Omental fat pad (tissue), 4 donors: ENCODE data around the gene SYF2. TPM values are rescaled to one million over a fixed set of nuclear protein-coding genes. Genes with fewer than 3 reads are reported as not detected.
"Not testable (repeated sequence)": the region's sequence is repeated elsewhere in the genome, so short reads cannot be mapped to it uniquely, and the experiment has no call there.

Experiments used
- ATAC-seq: fragments of 150-250 bp; one replicate; pipeline ENCODE4 v1.9.1; 2016; ENCODE audit warnings: mild to moderate bottlenecking, moderate library complexity; ENCODE audit not compliant: low FRiP score
- DNase-seq: peaks from one replicate; pipeline ENCODE4 v3.0.0-alpha.2; 2019; ENCODE audit warnings: low spot score
- CTCF ChIP-seq, 3 donors: fragments of 450-650 bp; IDR thresholded peaks; one replicate each; pipeline ENCODE4 v1.5.1; 2016 to 2017; ENCODE audit warnings: antibody characterized with exemption in 3 of 3, mild to moderate bottlenecking in 3 of 3, moderate library complexity in 2 of 3
- total RNA-seq, 4 donors: library from RNA; depleted of rRNA; stranded (reverse); fragments of >200 nt; gene quantifications; one replicate each; pipeline ENCODE4 v1.1.0, GENCODE V29; 2016

Gene SYF2
- total RNA-seq, 4 donors from 2014 or later, result 37.0 to 57.4 (median 47.4) TPM

GRCh38 chr1:25246600-25247023 is 14.3 kb upstream of the SYF2 start:
- DNase-seq (no peak), ATAC-seq (no peak)
- no peak for TF ChIP-seq CTCF (IDR thresholded peaks at IDR 0.05)

DNA sequence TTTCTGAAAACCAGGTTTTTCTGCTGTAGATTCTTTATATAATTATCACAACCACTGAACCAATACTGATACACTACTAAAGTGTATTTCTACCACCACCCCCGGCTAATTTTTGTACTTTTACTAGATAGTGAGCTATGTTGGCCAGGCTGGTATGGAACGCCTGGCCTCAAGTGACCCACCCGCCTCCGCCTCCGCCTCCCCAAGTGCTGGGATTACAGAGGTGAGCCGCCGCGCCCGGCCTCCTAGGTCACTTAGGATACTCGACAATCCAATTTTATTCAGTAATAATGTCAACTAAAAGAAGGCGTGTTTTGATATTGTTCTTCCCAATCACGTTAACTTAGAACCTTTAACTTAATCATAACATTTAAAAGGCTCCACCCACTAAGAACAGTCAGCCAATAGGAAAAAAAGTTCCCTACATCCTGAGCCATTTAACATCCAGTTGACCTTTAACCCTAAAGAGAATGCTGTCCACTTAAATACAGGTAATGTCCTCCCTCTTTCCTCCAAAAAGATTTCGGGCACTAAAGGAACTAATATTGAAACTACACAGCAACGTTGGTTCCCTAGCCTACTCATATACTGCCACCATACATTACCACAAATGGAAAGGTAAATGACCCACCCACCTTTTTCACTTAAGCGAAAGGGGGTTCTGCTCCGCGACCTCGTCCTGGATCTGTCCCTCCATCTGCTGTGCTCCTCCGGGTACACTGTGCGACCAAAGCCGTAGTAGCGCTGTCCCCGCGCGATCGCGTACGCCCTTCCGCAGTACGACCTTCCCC is 13.7 kb upstream of the SYF2 start:
- no peak for ATAC-seq
- TF ChIP-seq CTCF (IDR thresholded peaks at IDR 0.05), result no peak

GRCh38 chr1:25245393-25245792 is 13.1 kb upstream of the SYF2 start:
- TF ChIP-seq CTCF (IDR thresholded peaks at IDR 0.05), result no peak

More for the DNA sequence above, 13.7 kb upstream of the SYF2 start:
- DNase-seq, result no peak

DNA sequence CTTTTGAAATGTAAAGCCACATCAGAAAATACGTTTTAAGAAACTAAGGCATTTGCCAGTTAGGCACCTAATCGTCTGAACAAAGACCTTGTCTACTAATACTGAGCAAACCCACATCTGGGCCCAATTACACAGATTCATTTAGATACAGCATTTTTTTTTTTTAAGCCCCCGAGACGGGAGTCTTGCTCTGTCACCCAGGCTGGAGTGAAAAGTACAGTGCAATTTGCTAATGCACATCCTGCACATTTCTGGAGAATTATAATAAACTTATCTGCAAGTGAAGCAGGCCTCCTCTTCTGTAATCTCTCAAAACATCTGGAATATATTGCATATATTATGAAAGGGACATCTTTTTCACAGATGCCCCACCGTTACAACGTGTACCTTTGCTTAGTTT is 11.6 kb upstream of the SYF2 start:
- ATAC-seq (no peak), DNase-seq (no peak)
- TF ChIP-seq CTCF (IDR thresholded peaks at IDR 0.05), result no peak

More at GRCh38 chr1:25245393-25245792, 13.1 kb upstream of the SYF2 start:
- DNase-seq (no peak), ATAC-seq (no peak)

DNA sequence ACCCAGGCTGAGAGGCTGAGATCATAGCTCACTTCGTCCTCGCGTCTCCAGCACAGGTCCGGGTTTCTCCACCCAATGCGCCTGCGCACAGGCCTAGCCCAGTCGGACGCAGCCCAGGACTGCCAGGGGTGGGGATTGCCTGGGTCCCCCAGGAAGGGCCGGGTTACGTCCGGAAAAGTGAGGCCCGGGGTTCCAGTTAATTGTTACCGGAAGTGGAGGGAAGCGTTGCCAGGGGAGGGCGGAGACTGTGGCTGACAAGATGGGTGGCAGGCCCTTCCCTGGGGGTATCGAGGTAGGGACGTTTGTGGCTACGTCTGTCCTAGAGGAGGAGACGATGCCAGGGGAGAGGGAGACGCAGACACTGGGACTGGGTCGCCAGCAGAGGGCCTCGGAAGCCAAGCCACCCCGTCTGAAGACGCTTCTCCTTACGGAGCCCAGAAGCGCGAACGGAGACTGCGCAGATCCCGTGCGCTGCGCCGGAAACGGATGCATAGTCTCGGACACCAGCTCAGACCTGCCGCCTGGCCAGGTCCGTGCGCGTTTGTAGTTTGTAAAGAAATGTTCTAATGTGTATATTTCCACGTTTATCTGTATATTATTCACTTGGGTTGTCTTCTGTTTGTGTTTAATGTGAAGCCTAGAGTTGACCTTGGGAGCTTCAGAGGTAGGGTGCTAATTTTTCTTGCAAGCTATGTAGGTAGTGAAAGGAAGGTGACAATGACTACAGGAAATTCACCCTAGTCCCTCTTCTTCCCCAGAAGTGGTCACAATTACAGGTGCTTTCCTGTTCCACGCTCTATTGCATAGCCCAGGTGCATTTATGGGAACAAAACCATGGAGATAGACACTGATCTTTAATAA is 7.6 kb upstream of the SYF2 start:
- ATAC-seq (peak; percentile 96), DNase-seq (peak; percentile 68)
- TF ChIP-seq CTCF (IDR thresholded peaks at IDR 0.05), result no peak

- no peak for ATAC-seq
- no peak for DNase-seq
- no peak for TF ChIP-seq CTCF (IDR thresholded peaks at IDR 0.05)
These were observed 5.7 kb upstream of the SYF2 start for GRCh38 chr1:25238046-25238445.

DNA sequence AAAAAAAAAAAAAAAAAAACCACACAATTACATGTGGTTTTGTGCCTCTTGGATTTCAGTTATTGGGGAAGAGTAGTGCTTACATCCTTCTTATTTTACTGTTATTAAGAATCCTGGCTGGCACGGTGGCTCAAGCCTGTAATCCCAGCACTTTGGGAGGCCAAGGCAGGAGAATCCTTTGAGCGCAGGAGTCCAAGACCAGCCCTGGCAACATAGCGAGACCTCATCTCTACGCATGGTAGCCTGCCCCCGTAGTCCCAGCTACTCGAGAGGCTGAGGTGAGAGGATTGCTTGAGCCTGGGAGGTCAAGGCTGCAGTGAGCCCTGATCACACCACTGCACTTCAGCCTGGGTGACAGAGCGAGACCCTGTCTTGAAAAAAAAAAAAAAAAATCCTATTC is 4.0 kb upstream of the SYF2 start:
- not testable (repeated sequence) for ATAC-seq

GRCh38 chr1:25235411-25235810 is 3.1 kb upstream of the SYF2 start:
- DNase-seq, ATAC-seq: not testable (repeated sequence)

More for the DNA sequence above, 4.0 kb upstream of the SYF2 start:
- DNase-seq, result not testable (repeated sequence)
